Muscle layer of colon (tissue), 2 donors: Measurements from ENCODE around the gene CALR3.
"Not testable (repeated sequence)": the region's sequence is repeated elsewhere in the genome, so short reads cannot be mapped to it uniquely, and the experiment has no call there.

Experiments used
- H3K27ac ChIP-seq: one replicate; pipeline ENCODE4 v1.7.0; 2013; ENCODE audit warnings: low read depth, mild to moderate bottlenecking, low read length, moderate library complexity
- H3K27me3 ChIP-seq, 2 donors: one replicate each; pipeline ENCODE4 v1.7.0; 2013; ENCODE audit warnings: low read length in 2 of 2, mild to moderate bottlenecking in 2 of 2; ENCODE audit not compliant: insufficient read depth in 2 of 2, control insufficient read depth in 1 of 2
- H3K36me3 ChIP-seq: one replicate; pipeline ENCODE4 v1.7.0; 2013; ENCODE audit warnings: mild to moderate bottlenecking, low read length; ENCODE audit not compliant: insufficient read depth
- H3K4me1 ChIP-seq: one replicate; pipeline ENCODE4 v1.7.0; 2013; ENCODE audit warnings: mild to moderate bottlenecking, low read length; ENCODE audit not compliant: insufficient read depth
- H3K4me3 ChIP-seq, 2 donors: one replicate each; pipeline ENCODE4 v1.7.0; 2013; ENCODE audit warnings: low read length in 2 of 2, low read depth in 1 of 2, mild to moderate bottlenecking in 1 of 2, moderate library complexity in 1 of 2
- H3K9ac ChIP-seq: one replicate; pipeline ENCODE4 v1.7.0; 2013; ENCODE audit warnings: low read length
- H3K9me3 ChIP-seq: one replicate; pipeline ENCODE4 v1.7.0; 2013; ENCODE audit warnings: mild to moderate bottlenecking, low read length
- donor health status: abdominal sarcoma.
- donor health status: Adenocarcinoma of cecum.

The CALR3 gene

DNA sequence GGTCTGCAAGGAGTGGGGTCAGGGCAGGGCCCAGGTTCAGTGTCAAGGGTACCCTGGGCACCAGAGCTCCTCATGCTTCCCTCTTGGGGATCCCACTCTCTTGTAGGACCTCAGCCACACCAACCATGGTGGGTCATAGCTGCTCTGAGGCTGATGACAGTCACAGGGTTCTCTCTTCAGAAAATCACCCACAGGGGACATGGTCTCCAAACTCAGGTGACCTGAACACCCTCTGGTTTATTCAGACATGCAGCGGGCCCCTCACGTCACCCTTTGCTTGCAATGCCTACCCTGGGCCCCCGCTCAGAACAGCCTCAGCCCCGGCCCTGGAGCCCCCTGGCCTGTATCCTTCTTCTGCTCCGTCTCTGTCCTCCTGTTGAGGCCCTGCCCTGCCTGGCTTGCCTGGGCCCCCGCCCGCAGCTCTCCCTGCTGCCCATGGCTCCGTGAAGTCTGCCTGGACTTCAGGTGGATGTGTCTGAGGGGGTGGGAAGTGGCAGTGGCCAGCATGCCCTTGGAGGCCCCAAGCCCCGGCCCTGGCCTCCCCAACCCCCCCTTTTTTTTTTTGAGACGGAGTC is 25.8 kb upstream of the CALR3 start:
- Histone ChIP-seq H3K9me3 (no peaks in the 10 kb centered on the region), H3K27ac (no peak overlapping the region), H3K36me3 (peaks cover 74% of the 10 kb centered on the region), H3K9ac (no peak overlapping the region), H3K27me3 (no peaks in the 10 kb centered on the region), H3K4me3 (no peak overlapping the region), H3K4me1 (no peaks in the 10 kb centered on the region)

DNA sequence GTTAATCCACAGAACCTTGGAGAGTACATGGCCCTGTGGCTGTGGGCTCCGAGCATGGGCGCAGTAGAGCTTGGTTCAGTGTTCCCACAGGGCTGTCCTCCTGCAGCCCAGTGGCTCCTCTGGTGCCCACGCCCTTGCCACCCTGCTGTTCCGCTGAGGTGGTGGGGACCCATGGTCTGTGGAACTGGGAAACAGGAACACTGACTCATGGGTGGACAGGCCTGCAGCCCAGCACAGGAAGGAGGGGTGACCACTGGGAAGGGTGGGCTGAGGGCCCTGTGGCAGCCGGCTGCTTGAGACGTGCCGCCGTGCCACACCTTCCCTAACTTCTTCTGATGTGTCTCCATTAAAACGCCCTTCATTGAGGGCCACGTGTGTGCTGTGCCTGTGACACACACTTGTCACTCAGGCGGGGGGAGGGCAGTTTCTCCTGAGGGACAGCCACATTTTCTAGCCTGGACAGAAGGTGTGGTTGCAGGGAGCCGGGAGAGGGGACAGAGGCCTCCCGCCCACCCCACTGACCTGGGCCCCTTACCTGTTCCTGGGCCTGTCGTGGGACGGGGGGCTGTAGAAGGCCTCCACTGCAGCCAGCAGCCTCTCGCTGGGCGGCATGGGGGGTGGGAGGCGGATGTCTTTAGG is 25.1 kb upstream of the CALR3 start:
- no peaks in the 10 kb centered on the region for H3K27me3 ChIP-seq
- H3K9me3 ChIP-seq: no peaks in the 10 kb centered on the region
- H3K4me1 ChIP-seq: no peaks in the 10 kb centered on the region
- no peak overlapping the region for H3K27ac ChIP-seq
- no peak overlapping the region for H3K9ac ChIP-seq
- H3K36me3 ChIP-seq: peaks cover 75% of the 10 kb centered on the region
- H3K4me3 ChIP-seq: no peak overlapping the region

DNA sequence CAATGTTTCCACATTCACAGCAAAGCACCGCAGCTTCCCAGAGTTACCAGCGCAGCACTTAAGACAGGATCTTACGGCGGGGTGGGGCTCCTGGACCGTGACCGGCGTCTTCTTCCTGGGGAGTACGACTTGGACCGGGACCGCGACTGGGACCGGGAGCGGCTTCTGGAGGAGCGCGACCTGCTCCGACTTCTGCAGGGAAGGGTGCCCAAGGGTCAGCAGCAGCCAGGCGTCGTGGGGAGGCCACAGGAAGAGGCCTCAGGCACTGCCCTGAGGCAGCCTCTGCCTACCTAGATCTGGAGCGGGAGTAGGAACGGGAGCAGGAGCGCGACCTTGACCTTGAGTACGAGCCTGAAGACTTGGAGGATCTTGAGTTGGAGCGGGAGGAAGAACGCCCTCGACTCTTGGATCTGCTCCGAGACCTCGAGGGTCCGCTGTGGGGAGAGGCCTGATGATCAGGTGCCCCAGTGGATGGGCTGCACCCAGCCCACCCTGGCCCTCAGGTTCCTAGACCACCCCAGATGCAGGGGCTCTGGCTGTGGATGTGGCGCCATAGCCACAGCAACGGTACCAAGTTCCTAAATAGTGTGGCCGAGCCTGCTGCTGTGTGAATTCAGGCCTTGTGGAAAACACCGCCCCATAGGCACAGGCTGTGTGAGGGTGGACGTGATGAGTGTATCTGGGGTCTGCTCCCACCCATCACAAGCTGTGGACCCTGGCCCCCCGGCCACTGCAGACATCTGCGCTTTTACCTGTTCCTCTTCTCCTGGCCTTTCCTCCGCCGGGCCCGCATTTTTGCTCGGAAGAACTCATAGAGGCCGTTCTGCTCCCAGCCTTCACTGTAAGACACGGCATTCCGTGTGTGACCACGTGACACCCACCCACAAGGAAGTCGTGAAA is 24.4 kb upstream of the CALR3 start:
- H3K27me3 ChIP-seq: no peaks in the 10 kb centered on the region
- H3K9me3 ChIP-seq: no peaks in the 10 kb centered on the region
- no peaks in the 10 kb centered on the region for H3K4me1 ChIP-seq
- H3K4me3 ChIP-seq: no peak overlapping the region
- H3K27ac ChIP-seq: no peak overlapping the region
- H3K36me3 ChIP-seq: peaks cover 74% of the 10 kb centered on the region
- H3K9ac ChIP-seq: no peak overlapping the region

DNA sequence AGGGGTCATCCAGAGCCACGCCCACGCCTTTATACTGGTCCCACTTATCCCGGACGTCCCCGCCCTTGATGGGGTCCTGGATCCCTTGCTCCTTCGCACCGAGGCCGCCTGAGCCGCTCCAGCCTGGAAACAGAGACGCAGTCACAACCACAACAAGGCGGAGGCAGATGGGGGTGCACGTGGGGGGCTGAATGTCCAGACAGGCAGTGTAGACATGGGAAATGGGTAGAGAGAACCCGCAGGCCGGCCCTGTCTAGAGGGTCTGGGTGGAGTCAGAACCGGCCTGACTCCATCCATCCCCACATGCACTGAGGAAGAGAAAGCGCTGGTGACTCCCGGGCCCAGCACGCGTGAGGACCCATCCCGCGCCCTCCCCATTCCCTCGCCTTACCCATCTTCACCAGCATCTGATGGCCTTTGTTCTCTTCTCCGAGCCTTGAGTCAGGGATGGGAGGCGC is 23.3 kb upstream of the CALR3 start:
- Histone ChIP-seq H3K27me3 (no peaks in the 10 kb centered on the region), H3K9me3 (no peaks in the 10 kb centered on the region), H3K36me3 (peaks cover 79% of the 10 kb centered on the region), H3K4me1 (no peaks in the 10 kb centered on the region), H3K27ac (no peak overlapping the region), H3K9ac (no peak overlapping the region), H3K4me3 (no peak overlapping the region)

DNA sequence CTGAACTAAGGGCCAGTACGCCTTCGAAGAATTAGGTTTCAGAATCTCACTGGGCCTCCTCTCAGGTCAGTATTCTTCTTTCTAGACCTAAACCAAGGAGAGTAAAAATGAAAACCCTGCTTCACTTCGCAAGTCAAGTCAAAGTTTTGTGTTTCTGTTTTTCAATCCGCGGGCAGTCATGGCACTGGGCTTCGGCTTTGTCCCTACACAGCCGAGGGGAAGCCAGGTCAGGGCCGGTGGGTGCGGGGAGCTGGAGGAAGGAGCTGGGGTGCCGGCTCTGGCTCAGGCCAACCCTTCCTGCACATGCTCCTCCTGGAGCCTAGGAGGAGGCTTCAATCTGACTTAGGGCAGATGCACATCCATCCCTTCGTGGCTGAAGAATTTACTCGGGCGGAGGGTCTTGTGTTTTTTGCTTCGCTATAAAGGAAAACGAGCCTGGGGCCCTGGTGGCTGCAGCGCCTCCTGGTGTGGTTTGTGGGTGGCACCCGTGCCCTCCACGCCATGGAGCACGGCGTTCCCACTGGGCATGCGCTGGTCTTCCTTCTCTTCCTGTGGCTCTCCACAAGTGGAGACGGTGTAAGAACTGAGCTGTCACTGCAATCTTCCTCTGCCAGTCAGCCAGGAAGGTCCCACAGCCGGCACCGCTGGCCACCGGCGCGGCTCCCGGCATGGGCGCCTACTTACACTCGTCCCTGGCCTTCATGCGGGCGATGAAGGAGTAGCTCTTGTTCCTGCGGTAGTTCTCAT is 22.7 kb upstream of the CALR3 start:
- Histone ChIP-seq H3K27me3 (no peaks in the 10 kb centered on the region), H3K9me3 (no peaks in the 10 kb centered on the region), H3K9ac (no peak overlapping the region), H3K27ac (no peak overlapping the region), H3K36me3 (peaks cover 74% of the 10 kb centered on the region), H3K4me1 (no peaks in the 10 kb centered on the region), H3K4me3 (no peak overlapping the region)

DNA sequence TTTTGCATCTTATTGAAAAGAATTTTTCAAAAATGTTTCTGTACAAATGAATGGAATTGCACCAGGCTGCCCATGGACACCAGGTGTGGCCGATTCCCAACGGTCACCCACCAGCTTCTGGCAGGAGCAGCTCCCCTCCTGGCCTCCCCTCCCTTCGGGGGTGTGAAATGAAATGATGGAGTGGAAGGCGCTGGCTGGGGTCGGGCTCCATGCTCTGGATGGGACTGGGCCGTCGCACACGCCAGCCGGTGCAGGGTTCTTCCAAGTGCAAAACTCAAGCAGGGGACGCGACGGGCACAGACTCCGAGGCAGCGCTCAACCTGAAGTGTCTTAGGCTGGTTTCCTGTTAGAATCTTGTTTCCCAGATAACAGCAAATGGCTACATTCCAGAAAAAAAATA is 22.1 kb upstream of the CALR3 start:
- H3K27me3 ChIP-seq: no peaks in the 10 kb centered on the region
- no peak overlapping the region for H3K9ac ChIP-seq
- peaks cover 71% of the 10 kb centered on the region for H3K36me3 ChIP-seq
- H3K9me3 ChIP-seq: no peaks in the 10 kb centered on the region
- no peak overlapping the region for H3K4me3 ChIP-seq
- H3K4me1 ChIP-seq: no peaks in the 10 kb centered on the region
- H3K27ac ChIP-seq: no peak overlapping the region

DNA sequence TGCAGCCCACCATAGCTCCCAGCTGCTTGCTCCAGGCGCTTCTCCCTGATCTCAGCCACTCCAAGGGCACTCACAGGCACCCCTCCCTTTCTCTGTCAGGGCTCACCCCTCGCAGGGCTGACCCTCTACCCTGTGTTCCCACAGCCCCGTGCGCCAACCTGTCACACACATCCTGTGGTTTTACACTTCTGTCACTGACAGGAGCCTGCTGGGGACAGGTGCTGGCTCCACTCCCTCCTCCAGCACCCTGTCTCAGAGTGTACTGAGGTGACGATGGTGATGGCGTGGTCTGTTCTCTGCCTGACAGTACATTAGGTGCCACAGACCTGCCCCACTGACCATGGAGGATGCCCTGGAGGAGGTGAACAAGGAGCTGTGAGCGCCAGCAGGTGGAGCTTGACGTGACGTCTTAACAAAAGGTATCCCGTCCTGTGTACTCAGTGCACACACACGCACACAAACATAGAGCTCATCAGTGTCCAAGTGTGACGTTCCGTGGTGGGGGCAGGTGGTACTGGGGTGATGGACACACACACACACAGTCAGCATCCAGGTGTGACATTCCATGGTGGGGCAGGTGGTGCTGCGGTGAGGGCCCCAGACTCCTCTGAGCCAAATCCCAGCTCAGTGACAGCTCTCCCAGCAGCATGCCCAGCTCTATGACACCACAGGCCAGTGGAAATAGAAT is 21.1 kb upstream of the CALR3 start:
- Histone ChIP-seq H3K9me3 (no peaks in the 10 kb centered on the region), H3K27ac (no peak overlapping the region), H3K4me1 (no peaks in the 10 kb centered on the region), H3K9ac (no peak overlapping the region), H3K27me3 (no peaks in the 10 kb centered on the region), H3K36me3 (peaks cover 73% of the 10 kb centered on the region), H3K4me3 (no peak overlapping the region)

DNA sequence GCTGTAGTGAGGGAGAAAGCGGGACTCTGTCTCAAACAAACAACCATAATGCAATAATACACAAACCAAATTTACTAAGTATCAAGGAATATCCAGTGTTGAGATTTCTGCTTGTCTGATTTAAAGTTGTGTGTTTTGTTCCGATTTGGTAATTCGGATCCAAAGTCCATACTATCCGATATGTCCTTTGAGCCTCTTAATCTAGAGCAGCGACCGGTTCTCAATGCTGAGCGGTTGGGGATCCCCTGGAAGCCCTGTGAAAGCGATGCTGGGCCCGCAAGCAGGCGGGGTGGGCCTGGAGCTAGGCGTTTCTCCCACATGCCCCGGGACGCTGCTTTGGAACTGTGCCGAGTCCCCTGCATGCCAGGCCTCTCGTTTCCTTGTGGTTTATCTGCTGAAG is 20.4 kb upstream of the CALR3 start:
- H3K36me3 ChIP-seq: peaks cover 69% of the 10 kb centered on the region
- no peak overlapping the region for H3K27ac ChIP-seq
- H3K9me3 ChIP-seq: no peaks in the 10 kb centered on the region
- no peaks in the 10 kb centered on the region for H3K27me3 ChIP-seq
- no peaks in the 10 kb centered on the region for H3K4me1 ChIP-seq
- no peak overlapping the region for H3K9ac ChIP-seq
- no peak overlapping the region for H3K4me3 ChIP-seq

DNA sequence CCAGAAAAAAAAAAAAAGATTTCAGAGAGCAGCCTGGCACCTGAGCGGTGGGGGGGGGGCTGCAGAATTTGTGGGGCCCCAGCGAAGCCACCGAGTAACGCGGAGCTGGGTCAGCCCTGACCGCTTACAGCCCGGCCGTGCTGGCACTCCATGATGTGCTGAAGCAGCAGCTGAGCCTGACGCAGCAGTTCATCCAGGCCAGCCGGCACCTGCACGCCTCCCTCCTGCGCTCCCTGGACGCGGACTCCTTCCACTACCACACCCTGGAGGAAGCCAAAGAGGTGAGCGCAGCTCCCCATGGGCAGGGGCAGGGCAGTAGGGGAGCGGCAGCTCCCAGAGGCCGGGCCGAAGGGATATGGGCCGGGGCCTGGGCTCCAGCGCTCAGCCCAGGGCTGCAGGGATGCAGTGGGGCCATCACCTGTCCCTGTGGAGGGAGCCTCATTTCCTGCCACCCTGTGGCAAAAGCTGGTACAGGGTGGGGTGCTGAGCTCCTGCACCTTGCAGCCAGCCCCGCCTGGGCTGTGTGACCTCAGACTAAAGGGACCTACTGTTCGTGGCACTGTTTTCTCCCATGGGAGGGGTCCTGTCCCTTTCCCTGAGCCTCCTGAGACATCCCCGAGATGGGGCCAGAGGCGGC is 18.5 kb upstream of the CALR3 start:
- H3K4me3 ChIP-seq: no peak overlapping the region

DNA sequence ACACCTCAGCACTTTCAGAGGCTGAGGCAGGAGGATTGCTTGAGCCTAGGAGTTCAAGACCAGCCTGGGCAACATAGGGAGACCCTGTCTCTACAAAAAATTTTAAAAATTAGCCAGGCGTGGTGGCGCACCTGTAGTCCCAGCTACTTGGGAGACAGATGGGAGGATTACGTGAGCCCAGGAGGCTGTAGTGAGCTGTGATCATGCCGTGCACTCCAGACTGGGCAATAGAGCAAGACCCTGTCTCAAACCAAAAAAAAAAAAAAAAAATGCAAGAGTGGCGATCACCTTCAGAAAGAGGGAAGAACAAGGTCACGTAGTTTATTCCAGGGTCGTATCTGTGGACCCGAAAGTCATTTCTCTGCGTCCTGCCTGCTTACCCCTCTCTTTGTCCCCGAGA is 16.6 kb upstream of the CALR3 start:
- not testable (repeated sequence) for H3K27ac ChIP-seq, H3K9ac ChIP-seq, H3K9me3 ChIP-seq, H3K4me3 ChIP-seq, H3K27me3 ChIP-seq, H3K4me1 ChIP-seq
- peaks cover 50% of the 10 kb centered on the region for H3K36me3 ChIP-seq

More for the DNA sequence above, 18.5 kb upstream of the CALR3 start:
- Histone ChIP-seq H3K27me3 (no peaks in the 10 kb centered on the region), H3K9ac (no peak overlapping the region), H3K9me3 (no peaks in the 10 kb centered on the region), H3K4me1 (no peaks in the 10 kb centered on the region), H3K36me3 (peaks cover 60% of the 10 kb centered on the region), H3K27ac (no peak overlapping the region)
